Measurements from ENCODE around the gene PPP5C.
"Not testable (repeated sequence)": the region's sequence is repeated elsewhere in the genome, so short reads cannot be mapped to it uniquely, and the experiment has no call there.

PPP5C gene

DNA sequence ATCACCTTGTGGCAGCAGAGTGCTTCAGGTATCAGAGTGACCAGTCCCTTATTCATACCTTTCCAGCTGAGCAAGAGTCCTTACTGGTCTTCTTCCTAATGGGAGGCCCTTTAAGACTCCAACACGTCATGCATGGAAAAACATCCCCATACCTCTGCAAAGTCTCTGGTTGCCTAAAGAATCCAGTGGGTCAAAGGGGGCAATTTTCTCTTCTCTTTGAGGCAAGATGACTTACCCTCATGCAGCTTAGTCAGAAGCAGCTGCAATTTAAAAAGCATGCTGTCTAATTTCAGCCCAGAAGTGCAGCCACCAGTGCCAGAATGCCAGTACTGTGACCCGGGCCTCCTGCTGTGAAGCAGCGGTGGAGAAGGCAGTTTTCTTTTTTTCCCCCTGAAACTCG, 18.7 kb downstream of the PPP5C start:
- ATAC-seq: no peak

DNA sequence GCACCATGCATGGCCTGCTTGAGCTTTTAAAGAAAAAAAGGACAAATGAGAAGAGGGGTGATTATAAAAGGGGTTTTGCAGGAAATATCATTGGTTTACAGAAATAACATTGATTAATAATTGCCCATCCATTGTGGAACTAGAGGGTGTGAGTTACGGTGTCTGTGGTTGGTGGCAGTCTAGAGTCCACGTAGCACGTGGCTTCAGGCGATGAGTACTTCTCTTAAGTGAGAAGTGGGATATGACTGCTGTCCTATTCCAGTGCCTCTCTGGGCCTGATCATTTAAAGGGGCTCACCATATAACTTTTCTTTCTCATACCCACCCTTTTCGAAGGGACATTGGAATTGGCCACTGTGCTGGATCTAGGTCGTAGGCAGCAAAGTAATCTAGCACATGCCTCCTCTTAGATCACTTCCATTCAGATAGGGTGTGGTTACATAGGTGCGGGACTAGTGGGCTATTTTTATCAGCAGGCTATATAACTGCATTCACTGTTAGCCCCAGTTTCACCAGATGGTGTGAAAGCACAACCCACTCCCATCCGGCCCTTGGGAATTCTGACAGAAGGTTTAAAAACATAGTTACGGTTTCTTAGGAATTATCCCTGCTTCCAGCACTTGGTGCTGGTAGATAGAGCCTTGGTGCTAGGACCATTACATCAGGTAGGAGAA, 19.9 kb downstream of the PPP5C start:
- ATAC-seq: no peak

DNA sequence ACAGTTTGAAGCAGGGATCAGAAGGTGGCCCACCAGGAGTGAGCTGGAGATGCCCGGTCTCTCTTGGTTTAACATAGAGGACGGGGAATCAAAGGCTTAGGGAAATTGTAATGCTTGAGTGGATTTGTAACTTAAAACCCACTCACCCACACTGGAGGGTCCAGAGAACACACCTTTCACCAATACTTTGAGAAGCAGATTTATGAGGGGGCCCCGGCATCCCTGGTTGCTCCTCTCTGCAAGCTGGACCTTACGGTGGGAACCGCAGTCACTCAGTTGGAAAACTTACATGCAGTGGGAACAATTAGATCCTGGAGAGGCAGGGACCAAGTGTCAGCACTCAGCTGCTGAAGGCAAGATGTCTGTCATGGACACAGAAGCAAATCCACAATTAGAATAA, 20.5 kb downstream of the PPP5C start:
- ATAC-seq: no peak

DNA sequence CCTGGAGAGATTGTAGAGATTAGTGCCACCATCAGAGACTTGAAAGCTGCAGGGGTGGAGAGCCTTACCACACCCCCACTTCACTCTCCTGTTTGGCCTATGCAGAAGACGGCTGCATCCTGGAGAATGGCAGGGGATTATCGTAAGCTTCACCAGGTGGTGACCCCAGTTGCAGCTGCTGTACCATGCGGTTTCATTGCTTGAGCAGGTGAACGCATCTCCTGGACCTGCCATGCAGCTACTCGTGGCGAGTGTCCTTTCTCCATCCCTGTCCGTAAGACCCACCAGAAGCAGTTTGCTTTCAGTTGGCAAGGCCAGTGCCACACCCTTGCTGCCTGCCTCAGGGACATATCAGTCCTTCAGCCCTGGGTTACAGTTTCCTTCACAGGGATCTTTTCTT, 21.2 kb downstream of the PPP5C start:
- no peak for ATAC-seq

DNA sequence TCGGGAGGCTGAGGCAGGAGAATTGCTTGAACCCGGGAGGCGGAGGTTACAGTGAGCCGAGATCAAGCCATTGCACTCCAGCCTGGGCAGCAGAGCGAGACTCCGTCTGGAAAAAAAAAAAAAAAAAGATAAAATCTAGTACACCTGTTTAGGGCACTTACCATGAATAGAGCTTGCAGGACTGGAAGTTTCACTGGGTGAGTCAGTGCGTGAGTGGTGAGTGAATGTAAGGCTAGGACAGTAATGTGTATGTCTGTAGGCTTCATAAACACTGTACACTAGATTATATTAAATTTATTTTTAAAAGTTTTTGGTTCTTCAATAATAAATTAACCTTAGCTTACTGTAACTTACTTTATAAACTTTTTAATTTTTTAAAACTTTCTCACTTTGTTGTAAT, 22.9 kb downstream of the PPP5C start:
- ATAC-seq: peak; percentile 55 to 67

DNA sequence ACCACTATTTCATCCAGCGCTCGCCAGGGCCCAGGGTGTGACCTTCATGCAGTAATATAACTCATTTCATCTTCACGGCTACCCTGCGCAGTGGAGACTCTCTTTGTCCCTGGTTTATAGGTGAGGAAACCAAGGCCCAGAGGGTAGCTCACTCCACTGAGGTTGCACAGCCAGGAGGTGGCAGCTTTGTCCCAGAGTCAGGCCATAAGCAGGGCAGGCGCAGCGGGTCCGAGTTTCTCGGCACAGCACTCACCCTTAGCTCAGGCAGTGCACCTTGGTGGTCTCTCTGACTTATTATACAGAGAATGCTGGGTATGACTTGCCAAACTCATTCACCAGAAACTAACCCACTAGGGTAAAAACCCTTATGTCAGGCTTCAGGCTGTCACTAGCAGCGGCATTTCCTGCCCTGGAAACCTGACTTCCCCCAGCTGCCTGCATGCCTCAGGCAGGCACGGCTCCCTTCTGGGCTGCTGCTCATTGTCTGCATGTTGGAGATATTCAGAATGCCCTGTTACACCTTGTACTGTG, 24.5 kb downstream of the PPP5C start:
- peak; percentile 21 to 39 for ATAC-seq

DNA sequence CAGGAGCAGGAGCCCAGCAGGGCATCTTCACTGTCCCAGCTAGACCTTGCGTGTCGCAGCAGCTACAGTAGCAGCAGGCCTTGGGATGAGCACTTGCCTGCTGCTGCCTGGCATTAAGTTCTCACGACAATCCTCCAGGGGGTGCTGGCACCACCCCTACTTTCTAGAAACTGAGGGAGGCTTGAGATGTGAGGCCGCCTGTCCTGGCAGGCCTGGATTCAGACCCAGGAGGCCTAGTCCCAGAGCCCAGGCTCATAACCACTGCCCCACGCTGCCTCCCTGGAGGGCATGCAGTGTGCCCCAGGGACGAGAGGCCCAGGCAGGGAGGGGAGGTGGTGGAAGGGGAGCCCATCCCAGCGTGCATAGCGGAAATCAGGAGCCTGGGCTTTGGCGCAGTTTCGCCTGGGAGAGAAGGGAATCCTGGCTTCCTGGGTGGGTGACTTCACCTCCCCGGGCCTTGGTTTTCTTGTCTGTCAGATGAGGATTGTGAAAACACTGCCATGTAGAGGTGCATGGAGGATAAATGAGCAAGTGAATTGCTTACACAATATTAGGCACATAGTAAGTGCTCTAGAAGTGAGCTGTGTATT, 26.1 kb downstream of the PPP5C start:
- ATAC-seq: no peak

DNA sequence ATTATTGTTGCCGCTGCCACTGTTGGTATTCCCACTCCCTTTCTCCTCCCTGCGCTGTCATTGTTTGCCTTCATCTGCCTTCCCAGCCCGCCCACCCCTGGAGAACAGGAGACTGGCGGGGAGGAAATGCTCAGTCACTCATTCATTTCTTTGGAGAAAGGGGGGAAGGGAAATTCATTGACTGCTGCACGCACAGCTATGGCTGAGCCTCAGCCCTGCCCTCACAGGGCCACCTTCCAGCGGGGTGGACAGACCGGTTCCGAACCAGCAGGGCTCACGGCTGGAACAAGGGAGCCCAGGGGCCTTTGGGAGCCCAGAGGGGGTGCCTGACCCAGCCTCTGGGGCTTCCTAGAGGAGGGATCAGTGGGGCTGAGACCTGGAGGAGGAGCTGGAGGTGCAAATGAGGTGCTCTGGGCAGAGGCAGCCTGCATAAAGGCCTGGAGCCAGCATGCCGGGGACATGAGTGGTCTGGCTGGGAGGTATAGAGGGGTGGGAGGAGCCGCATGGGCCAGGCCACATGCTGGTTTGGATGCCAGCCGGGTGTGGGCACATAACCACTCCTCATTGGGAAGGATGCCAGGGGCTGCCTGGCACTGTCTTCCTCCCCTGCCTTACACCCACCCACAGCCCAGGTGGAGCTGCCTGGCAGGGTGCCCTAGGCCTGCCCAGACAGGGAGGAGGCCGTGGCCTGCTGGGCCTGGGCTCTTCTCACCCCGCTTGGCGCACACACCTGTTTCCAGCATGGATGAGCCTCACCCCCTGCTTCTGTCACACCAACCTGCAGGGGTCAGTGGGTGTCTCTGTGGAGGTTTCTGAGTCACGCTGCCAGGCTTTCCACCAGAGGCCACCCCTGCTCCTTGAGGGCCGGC, 26.8 kb downstream of the PPP5C start:
- ATAC-seq: no peak

DNA sequence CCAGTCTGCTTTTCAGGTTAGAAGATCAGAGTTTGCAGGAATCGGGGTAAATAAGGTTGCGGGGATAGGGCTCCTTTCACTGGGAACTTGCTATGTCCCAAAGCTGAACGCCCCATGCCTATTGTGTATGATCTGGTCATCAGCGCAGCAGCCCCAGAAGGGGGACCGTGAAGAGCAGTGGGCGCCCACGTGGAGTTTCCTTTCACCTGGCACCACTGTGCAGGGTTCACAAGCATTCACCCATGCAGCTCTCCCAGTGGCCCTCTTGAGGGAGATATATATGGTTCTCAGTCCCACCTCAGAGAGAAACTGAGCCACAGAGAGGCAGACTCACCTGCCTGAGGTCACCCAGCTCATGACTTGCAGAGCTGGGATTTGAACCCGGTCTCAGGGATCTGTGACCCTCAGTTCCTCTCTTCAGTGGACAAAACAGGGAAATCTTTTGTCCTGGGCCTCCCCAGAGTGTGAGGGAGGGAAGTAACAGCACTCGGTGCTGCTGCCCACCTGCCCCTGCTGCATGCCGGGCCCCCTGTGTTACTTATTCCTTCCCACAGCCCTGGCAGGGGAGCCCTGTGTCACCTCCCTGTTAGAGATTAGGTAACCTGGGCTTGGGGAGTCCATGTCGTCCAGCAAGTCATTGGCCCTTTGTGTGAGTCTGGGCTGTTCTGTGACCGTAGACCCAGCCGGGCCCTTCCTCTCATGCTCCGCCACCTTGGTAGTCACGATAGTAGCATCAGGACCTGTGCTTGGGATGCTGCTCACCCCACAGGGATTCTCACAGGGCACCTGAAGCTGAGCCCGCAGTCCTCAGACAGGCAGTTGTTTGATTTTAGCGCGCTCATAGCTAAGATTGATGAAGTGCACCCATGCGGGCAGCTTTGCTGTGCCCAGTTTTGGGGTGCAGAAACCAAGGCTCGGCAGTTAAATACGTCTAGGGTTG, 27.9 kb downstream of the PPP5C start:
- no peak for ATAC-seq

DNA sequence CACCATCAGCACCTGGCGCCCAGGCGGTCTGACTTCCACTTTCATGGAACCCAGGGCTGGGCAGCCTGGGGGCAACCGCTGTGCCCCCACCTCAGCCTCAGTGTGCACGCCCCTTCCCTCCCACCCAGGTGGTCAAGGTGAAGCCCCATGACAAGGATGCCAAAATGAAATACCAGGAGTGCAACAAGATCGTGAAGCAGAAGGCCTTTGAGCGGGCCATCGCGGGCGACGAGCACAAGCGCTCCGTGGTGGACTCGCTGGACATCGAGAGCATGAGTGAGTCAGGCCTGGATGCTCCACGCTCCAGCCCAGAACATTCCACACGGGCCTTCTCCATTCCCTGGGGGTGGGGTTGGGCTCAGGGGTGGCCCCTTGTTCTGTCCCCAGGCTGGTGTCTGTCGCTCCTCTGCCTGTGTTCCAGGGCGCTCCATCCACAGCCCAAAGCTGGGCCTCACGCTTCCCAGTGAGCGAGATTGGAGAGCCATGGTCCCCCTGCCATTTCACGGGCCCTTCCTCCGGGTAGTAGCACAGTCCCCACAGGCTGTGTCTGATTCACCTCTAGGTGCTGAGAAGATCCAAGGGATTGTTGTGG, 28.7 kb downstream of the PPP5C start:
- not testable (repeated sequence) for ATAC-seq

DNA sequence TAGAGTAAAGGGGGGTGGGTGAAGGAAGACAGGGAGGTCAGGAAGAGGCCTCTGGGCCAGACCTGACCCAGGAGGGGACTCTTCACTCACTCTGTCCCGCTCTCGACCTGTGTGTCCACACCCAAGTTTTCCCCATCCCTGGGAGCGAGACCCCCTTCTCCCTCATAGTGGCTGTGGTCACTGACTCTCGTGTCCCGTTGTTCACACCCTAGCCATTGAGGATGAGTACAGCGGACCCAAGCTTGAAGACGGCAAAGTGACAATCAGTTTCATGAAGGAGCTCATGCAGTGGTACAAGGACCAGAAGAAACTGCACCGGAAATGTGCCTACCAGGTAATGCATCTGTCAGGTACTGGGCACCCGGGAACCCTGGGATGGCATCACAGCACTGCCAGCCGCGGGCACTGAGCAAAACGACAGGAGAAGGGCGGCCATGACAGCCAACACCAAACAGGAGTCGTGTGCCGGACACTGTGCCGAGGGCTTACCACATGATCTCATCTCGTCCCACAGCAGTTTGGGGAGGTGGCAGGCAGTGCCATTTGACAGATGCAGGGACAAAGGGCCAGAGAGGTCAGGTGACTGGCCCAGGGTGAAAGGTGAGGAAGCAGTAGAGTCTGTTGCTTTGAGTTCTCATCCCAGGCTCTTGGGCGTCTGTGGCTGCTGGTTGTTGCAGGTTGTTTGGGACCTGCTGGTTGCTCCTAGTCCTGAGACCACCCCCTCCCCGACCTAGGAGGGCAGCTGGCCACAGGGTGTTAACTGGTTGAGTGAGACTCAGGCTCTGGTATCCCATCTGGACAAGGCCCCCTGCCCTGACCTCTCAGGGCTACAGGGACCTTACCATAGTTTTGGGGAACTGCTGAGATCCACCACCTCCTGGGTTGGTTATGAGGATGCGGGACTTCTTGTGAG, 29.6 kb downstream of the PPP5C start:
- no peak for ATAC-seq

DNA sequence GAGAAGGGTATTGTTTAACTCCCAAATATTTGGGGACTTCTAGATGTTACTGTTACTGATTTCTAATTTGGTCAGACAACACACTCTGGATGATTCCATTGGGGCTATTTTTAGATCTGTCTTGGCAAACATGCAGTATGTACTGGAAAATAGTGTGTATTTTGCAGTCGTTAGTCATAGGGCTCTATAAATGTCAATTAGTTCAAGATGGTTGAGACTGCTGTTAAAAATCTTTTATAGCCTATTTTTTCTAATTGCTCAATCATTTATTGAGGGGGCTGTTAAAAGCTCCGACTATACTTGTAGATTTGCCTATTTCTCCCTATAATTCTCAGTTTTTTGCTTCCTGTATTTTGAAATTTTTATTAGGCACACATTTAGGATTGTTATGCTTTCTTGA, 31.4 kb downstream of the PPP5C start:
- ATAC-seq: no peak

DNA sequence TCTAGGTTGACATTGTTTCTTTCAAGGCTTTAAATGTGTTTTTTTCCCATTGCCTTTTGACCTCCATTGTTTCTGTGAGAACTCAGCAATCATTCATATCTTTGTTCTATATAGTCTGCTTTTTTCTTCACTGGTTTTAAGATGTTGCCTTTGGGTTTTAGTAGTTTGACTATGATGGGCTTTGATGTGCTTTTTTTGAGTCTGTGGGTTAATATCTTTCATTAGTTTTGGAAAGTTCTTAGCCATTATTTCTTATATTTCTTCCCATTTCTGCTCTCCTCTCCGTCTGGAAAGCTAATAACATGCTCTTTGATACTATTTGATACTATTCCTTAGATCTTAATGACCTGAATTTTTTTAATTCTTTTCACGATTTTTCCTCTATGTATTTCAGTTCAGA, 33.8 kb downstream of the PPP5C start:
- ATAC-seq: no peak

DNA sequence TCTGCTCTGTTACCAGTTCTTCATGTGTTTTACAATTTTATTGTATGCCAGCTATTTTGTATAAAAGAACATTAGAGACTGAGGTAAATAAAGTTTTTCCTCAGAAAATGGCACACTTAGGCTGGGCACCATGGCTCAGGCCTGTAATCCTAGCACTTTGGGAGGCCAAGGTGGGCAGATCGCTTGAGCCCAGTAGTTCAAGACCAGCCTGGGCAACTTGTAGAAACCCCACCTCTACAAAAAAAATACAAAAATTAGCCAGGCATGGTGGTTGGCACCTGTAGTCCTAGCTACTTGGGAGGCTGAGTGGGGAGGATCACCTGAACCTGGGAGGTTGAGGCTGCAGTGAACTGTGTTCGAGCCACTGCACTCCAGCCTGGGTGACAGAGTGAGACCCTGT, 34.5 kb downstream of the PPP5C start:
- ATAC-seq: no peak

DNA sequence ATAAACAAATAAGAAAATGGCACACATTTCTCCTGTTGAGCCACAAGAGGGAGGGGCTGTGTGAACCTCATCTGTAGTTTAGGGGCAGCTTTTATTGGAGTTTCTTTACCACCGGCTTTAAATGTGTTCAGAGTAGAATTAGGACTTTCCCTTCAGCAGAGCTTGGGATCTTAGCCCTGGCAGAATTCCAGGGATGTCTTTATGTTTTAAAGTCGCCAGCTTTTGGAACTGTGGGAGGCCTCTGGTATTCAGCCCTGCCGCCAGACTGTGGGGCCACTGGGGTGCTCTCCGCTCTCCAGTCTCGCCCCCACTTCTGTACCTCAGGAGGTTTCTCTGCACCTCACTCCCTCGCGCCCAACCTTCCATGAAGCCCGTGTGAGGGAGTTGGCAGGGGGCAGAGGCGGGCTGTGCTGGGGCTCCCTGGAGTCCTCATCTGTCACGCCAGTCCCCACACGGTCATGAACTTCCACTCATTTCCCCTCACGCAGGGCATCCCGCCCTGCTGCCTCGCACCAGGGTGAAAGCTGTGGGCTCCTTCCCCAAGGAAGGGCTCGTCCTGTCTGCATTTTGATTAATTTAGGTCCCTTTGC, 35.0 kb downstream of the PPP5C start:
- ATAC-seq: no peak

DNA sequence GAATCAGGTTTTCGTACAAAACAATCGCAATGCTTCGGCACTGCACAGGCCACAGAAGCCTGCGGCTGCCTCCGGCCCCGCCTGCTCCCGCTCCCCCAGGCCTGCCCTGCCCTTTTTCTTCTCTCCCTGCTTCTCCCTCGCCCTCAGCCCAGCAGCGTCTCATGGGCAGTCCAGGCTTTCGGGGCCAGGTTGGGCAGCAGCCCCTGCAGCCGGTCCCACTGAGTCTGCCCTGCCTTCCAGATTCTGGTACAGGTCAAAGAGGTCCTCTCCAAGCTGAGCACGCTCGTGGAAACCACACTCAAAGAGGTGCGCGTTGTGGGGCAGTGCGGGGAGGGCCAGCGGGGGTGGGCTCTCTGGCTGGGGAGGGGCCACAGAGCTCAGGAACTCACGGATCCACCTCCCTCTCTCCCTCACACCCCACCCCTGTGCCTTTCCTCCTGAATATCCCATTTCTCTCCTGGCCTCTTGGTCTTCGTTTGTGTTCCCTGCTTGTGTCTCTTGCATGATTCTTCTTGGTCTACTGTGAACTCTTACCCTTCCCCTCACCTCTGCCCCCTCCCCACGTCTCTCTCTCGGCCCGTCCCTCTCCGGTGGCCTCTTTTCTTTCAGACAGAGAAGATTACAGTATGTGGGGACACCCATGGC, 36.4 kb downstream of the PPP5C start:
- no peak for ATAC-seq

DNA sequence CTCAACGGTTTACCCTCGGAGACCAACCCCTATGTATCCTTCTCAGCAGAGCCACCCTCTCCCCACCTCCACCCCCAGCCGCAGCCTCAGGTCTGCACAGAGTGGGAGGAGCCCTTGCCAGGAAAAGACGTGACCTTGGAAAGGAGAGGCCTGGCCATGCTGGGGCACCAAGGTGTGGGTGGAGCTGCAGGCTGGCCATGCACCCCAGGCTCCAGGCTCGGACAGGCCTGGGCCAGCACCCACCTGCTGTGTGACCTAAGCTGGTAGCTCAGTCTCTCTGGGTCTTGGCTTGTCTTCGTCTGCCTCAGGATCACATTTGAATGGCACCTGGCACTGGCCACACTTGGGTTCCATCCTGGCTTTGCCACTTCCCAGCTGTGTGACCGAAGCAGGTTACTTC, 37.0 kb downstream of the PPP5C start:
- ATAC-seq: no peak

DNA sequence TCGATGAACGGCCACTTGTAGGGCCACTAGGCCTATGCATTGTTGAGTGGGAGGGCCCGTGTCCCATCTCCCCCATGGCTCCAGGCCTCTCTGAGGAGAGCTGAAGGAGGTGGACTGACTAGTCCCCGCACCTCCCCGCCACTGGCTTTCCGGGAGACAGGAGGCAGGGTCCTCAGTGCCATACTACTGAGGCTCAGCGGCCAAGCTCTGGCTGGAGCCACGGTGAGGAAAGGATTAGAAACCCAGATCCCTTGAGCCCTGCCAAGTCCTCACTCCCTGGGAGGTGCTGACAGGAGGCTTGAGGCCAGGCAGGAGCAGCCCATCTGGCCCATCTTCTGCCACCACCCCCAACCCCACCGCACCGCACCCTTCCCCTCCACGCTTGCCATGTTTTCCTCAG, 37.5 kb downstream of the PPP5C start:
- ATAC-seq: no peak

DNA sequence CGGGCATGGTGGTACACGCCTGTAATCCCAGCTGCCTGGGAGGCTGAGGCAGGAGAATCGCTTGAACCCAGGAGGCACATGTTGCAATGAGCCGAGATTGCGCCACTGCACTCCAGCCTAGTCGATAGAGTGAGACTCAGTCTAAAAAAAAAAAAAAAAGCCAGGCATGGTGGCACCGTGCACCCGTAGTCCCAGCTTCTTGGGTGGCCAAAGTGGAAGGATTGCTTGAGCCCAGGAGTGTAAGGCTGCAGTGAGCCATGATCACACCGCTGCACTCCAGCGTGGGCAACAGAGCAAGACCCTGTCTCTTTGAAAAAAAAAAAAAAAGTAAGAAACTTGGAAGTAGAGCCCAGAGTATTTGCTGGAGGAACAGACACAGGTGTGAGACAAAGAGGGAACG, 38.7 kb downstream of the PPP5C start:
- ATAC-seq: no peak

DNA sequence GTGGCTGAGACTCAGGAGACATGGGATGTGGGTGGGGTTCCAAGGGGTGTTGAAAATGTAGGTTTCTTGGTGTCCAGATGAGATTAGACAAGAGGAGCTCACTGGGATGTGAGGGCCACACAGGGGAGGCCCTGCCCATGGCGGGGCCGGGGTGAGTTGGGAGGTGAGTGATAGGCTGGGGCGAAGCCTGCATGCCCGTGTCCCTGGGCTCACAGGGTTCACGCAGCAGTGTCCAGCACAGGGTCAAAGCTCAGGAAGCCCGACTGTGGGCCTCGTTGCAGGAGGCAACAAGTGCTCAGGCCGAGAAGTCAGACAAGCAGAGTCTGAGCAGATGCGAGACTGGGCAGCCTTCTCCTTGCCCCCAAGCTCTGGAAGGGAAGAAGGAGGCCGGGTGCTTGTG, 39.3 kb downstream of the PPP5C start:
- no peak for ATAC-seq

Data from activated CD4-positive, CD25-positive, alpha-beta regulatory T cell treated with anti-CD3 and anti-CD28 coated beads, Interleukin-2, amount 50 U/mL, for 24 hours (primary cell).